ENCODE results near the gene ADD2.

Gene ADD2

GRCh38 chr2:70691497-70692140 lies 76.4 kb downstream of the ADD2 start:
- in situ Hi-C loops (cut with HindIII; ENCODE audit: low pct_unique_long_range_greater_than_20kb, low sequenced_read_pairs): no loop called here
- TF ChIP-seq JUND (IDR thresholded peaks at IDR 0.05; ENCODE audit: low read depth): no peak
- no peak for DNase-seq (ENCODE audit: low read depth in 1 of 2, low spot score in 1 of 2)

GRCh38 chr2:70690846-70691245 lies 77.2 kb downstream of the ADD2 start:
- DNase-seq (ENCODE audit: low read depth in 1 of 2, low spot score in 1 of 2): no peak
- in situ Hi-C loops (cut with HindIII; ENCODE audit: low pct_unique_long_range_greater_than_20kb, low sequenced_read_pairs): no loop called here
- no peak for TF ChIP-seq JUND (IDR thresholded peaks at IDR 0.05; ENCODE audit: low read depth)

- DNase-seq (ENCODE audit: low read depth in 1 of 2, low spot score in 1 of 2): no peak
- no peak for TF ChIP-seq JUND (IDR thresholded peaks at IDR 0.05; ENCODE audit: low read depth)
- in situ Hi-C loops (cut with HindIII; ENCODE audit: low pct_unique_long_range_greater_than_20kb, low sequenced_read_pairs): no loop called here
Observed at GRCh38 chr2:70688427-70688826, 79.6 kb downstream of the ADD2 start.

- no peak for TF ChIP-seq JUND (IDR thresholded peaks at IDR 0.05; ENCODE audit: low read depth)
- in situ Hi-C loops (cut with HindIII; ENCODE audit: low pct_unique_long_range_greater_than_20kb, low sequenced_read_pairs): no loop called here
- no peak for DNase-seq (ENCODE audit: low read depth in 1 of 2, low spot score in 1 of 2)
Observed at GRCh38 chr2:70687461-70687795, 80.6 kb downstream of the ADD2 start.

GRCh38 chr2:70686577-70687460 lies 81.2 kb downstream of the ADD2 start:
- no peak for TF ChIP-seq JUND (IDR thresholded peaks at IDR 0.05; ENCODE audit: low read depth)
- in situ Hi-C loops (cut with HindIII; ENCODE audit: low pct_unique_long_range_greater_than_20kb, low sequenced_read_pairs): no loop called here
- DNase-seq (ENCODE audit: low read depth in 1 of 2, low spot score in 1 of 2): peak in 1 of 2 experiments; percentile 32

- TF ChIP-seq JUND (IDR thresholded peaks at IDR 0.05; ENCODE audit: low read depth): no peak
- DNase-seq (ENCODE audit: low read depth in 1 of 2, low spot score in 1 of 2): no peak
- in situ Hi-C loops (cut with HindIII; ENCODE audit: low pct_unique_long_range_greater_than_20kb, low sequenced_read_pairs): no loop called here
Observed at GRCh38 chr2:70685771-70686171, 82.2 kb downstream of the ADD2 start.

- DNase-seq (ENCODE audit: low read depth in 1 of 2, low spot score in 1 of 2): no peak
Observed at GRCh38 chr2:70684846-70685622, 83.0 kb downstream of the ADD2 start.

GRCh38 chr2:70683455-70683854 lies 84.5 kb downstream of the ADD2 start:
- in situ Hi-C loops (cut with HindIII; ENCODE audit: low pct_unique_long_range_greater_than_20kb, low sequenced_read_pairs): no loop called here
- TF ChIP-seq JUND (IDR thresholded peaks at IDR 0.05; ENCODE audit: low read depth): no peak
- DNase-seq (ENCODE audit: low read depth in 1 of 2, low spot score in 1 of 2): no peak

More at GRCh38 chr2:70684846-70685622, 83.0 kb downstream of the ADD2 start:
- TF ChIP-seq JUND (IDR thresholded peaks at IDR 0.05; ENCODE audit: low read depth): no peak
- in situ Hi-C loops (cut with HindIII; ENCODE audit: low pct_unique_long_range_greater_than_20kb, low sequenced_read_pairs): no loop called here

- in situ Hi-C loops (cut with HindIII; ENCODE audit: low pct_unique_long_range_greater_than_20kb, low sequenced_read_pairs): no loop called here
- no peak for DNase-seq (ENCODE audit: low read depth in 1 of 2, low spot score in 1 of 2)
- TF ChIP-seq JUND (IDR thresholded peaks at IDR 0.05; ENCODE audit: low read depth): no peak
Observed at GRCh38 chr2:70680735-70681134, 87.3 kb downstream of the ADD2 start.

- no peak for TF ChIP-seq JUND (IDR thresholded peaks at IDR 0.05; ENCODE audit: low read depth)
- DNase-seq (ENCODE audit: low read depth in 1 of 2, low spot score in 1 of 2): no peak
- in situ Hi-C loops (cut with HindIII; ENCODE audit: low pct_unique_long_range_greater_than_20kb, low sequenced_read_pairs): no loop called here
Observed at GRCh38 chr2:70679259-70679658, 88.7 kb downstream of the ADD2 start.

GRCh38 chr2:70678576-70679143 lies 89.3 kb downstream of the ADD2 start:
- in situ Hi-C loops (cut with HindIII; ENCODE audit: low pct_unique_long_range_greater_than_20kb, low sequenced_read_pairs): no loop called here
- TF ChIP-seq JUND (IDR thresholded peaks at IDR 0.05; ENCODE audit: low read depth): no peak
- no peak for DNase-seq (ENCODE audit: low read depth in 1 of 2, low spot score in 1 of 2)

- no peak for DNase-seq (ENCODE audit: low read depth in 1 of 2, low spot score in 1 of 2)
- no peak for TF ChIP-seq JUND (IDR thresholded peaks at IDR 0.05; ENCODE audit: low read depth)
- in situ Hi-C loops (cut with HindIII; ENCODE audit: low pct_unique_long_range_greater_than_20kb, low sequenced_read_pairs): no loop called here
Observed at GRCh38 chr2:70676301-70677035, 91.5 kb downstream of the ADD2 start.

Measured in T47D (cell line).